ENCODE results near the gene TSHZ1. TPM values are rescaled to one million over a fixed set of nuclear protein-coding genes. Genes with fewer than 3 reads are reported as not detected.

The TSHZ1 gene
- total and polyA plus RNA-seq, 10 donors, result 4.1 to 26.4 (median 18.2) TPM

GRCh38 chr18:75204732-75205513 lies 5.7 kb upstream of the TSHZ1 start:
- WGBS, 5 donors, result 14 to 40% (median 16%) methylated on average over 45 to 75 of the region's 75 CpGs
- intact Hi-C loops (cut with DNase I; ENCODE audit: low total_unique reads), result no loop called here
- no peak for DNase-seq
- Histone ChIP-seq H3K4me1 (peaks cover 29 to 66% (median 51%) of the 10 kb centered on the region in 6 donors), H3K36me3 (peaks cover 0 to 23% (median 10%) of the 10 kb centered on the region in 6 donors), H3K27ac (peak overlapping the region in 1 of 8 donors; percentile 40), H3K27me3 (replicated peaks in 1 of 7) (peaks cover 0 to 18% (median 0%) of the 10 kb centered on the region in 7 donors), H3K9me3 (no peaks in the 10 kb centered on the region), H3K4me3 (peak overlapping the region; percentile 19 to 66 (median 40))
- TF ChIP-seq, protein P1, sequence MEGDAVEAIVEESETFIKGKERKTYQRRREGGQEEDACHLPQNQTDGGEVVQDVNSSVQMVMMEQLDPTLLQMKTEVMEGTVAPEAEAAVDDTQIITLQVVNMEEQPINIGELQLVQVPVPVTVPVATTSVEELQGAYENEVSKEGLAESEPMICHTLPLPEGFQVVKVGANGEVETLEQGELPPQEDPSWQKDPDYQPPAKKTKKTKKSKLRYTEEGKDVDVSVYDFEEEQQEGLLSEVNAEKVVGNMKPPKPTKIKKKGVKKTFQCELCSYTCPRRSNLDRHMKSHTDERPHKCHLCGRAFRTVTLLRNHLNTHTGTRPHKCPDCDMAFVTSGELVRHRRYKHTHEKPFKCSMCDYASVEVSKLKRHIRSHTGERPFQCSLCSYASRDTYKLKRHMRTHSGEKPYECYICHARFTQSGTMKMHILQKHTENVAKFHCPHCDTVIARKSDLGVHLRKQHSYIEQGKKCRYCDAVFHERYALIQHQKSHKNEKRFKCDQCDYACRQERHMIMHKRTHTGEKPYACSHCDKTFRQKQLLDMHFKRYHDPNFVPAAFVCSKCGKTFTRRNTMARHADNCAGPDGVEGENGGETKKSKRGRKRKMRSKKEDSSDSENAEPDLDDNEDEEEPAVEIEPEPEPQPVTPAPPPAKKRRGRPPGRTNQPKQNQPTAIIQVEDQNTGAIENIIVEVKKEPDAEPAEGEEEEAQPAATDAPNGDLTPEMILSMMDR (IDR thresholded peaks at IDR 0.05 in 8 of 11, conservative IDR thresholded peaks at IDR 0.05 in 3 of 11), result no peak
- peak in 2 of 3 donors; percentile 43 to 49 for TF ChIP-seq POLR2AphosphoS5 (IDR thresholded peaks at IDR 0.05)
- no peak for TF ChIP-seq POLR2A (IDR thresholded peaks at IDR 0.05)

GRCh38 chr18:75205514-75206132 lies 5.0 kb upstream of the TSHZ1 start:
- WGBS, 5 donors, result 52 to 69% (median 66%) methylated on average over 16 of the region's 16 CpGs
- TF ChIP-seq, protein P1 (IDR thresholded peaks at IDR 0.05 in 8 of 11, conservative IDR thresholded peaks at IDR 0.05 in 3 of 11), result no peak
- no peak for TF ChIP-seq POLR2AphosphoS5 (IDR thresholded peaks at IDR 0.05)
- TF ChIP-seq POLR2A (IDR thresholded peaks at IDR 0.05), result no peak
- H3K27me3 ChIP-seq (replicated peaks in 1 of 7), result peaks cover 0 to 18% (median 0%) of the 10 kb centered on the region in 7 donors
- no peak overlapping the region for H3K27ac ChIP-seq
- no peaks in the 10 kb centered on the region for H3K9me3 ChIP-seq
- peaks cover 29 to 70% (median 57%) of the 10 kb centered on the region in 6 donors for H3K4me1 ChIP-seq
- intact Hi-C loops (cut with DNase I; ENCODE audit: low total_unique reads), result no loop called here
- H3K36me3 ChIP-seq, result peaks cover 0 to 16% (median 10%) of the 10 kb centered on the region in 6 donors
- no peak for DNase-seq
- H3K4me3 ChIP-seq, result peak overlapping the region in 4 of 8 donors; percentile 38 to 66 (median 48)

GRCh38 chr18:75206452-75207309 lies 3.9 kb upstream of the TSHZ1 start:
- Histone ChIP-seq H3K4me1 (peaks cover 29 to 71% (median 57%) of the 10 kb centered on the region in 6 donors), H3K27ac (peak overlapping the region in 4 of 8 donors; percentile 92 to 97 (median 97)), H3K9me3 (no peaks in the 10 kb centered on the region), H3K36me3 (peaks cover 0 to 5% (median 3%) of the 10 kb centered on the region in 6 donors), H3K27me3 (replicated peaks in 1 of 7) (peaks cover 0 to 18% (median 0%) of the 10 kb centered on the region in 7 donors), H3K4me3 (peak overlapping the region in 5 of 8 donors; percentile 84 to 99 (median 88))
- 79 to 92% (median 90%) methylated on average over 14 of the region's 14 CpGs for WGBS, 5 donors
- intact Hi-C loops (cut with DNase I; ENCODE audit: low total_unique reads), result no loop called here
- DNase-seq, result no peak
- TF ChIP-seq POLR2AphosphoS5 (IDR thresholded peaks at IDR 0.05) (no peak), POLR2A (IDR thresholded peaks at IDR 0.05) (no peak)
- TF ChIP-seq, protein P1 (IDR thresholded peaks at IDR 0.05 in 8 of 11, conservative IDR thresholded peaks at IDR 0.05 in 3 of 11), result no peak

Data from spleen (tissue), 11 donors.